ENCODE results near the gene GSG1L2.

DNA sequence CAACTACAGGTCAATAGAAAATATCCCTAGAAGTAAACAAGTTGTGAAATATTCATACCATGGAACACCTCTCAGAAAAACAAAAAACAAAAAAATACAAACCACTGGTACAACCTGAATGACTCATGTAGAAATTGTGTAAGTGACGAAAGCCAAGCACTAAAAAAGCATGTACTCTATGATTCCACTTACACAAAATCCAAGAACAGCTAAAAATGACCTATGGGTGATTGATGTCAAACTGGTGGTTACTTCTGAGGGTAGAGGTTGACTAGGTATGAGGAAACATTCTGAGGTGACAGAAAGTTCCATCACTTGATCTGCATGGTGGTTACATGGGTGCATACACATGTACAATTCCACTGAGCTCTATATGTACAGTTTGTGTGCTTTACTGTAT is 61.6 kb downstream of the GSG1L2 start:
- TF ChIP-seq YY1 (IDR thresholded peaks at IDR 0.05; ENCODE audit: extremely low read depth, insufficient replicate concordance, low read depth, low read length) (no peak), EZH2phosphoT487 (IDR thresholded peaks at IDR 0.05; ENCODE audit: borderline replicate concordance) (no peak), TCF7L2 (IDR thresholded peaks at IDR 0.05; ENCODE audit: borderline replicate concordance, extremely low read depth, insufficient read depth, insufficient read length) (no peak), SIN3A (IDR thresholded peaks at IDR 0.05; ENCODE audit: low read depth) (no peak), EZH2 (IDR thresholded peaks at IDR 0.05) (no peak), RAD21 (IDR thresholded peaks at IDR 0.05; ENCODE audit: low read depth) (no peak), POLR2AphosphoS5 (IDR thresholded peaks at IDR 0.05; ENCODE audit: low read depth, low read length) (no peak), FOSL1 (IDR thresholded peaks at IDR 0.05; ENCODE audit: low read depth) (no peak), EGR1 (IDR thresholded peaks at IDR 0.05; ENCODE audit: low read depth) (no peak), CEBPB (IDR thresholded peaks at IDR 0.05; ENCODE audit: low read depth) (no peak), POLR2A (IDR thresholded peaks at IDR 0.05; ENCODE audit: borderline replicate concordance, extremely low read depth, insufficient read depth, insufficient read length) (no peak), JUND (IDR thresholded peaks at IDR 0.05) (no peak)
- TF ChIP-seq, protein P1, sequence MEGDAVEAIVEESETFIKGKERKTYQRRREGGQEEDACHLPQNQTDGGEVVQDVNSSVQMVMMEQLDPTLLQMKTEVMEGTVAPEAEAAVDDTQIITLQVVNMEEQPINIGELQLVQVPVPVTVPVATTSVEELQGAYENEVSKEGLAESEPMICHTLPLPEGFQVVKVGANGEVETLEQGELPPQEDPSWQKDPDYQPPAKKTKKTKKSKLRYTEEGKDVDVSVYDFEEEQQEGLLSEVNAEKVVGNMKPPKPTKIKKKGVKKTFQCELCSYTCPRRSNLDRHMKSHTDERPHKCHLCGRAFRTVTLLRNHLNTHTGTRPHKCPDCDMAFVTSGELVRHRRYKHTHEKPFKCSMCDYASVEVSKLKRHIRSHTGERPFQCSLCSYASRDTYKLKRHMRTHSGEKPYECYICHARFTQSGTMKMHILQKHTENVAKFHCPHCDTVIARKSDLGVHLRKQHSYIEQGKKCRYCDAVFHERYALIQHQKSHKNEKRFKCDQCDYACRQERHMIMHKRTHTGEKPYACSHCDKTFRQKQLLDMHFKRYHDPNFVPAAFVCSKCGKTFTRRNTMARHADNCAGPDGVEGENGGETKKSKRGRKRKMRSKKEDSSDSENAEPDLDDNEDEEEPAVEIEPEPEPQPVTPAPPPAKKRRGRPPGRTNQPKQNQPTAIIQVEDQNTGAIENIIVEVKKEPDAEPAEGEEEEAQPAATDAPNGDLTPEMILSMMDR (IDR thresholded peaks at IDR 0.05 in 2 of 3, conservative IDR thresholded peaks at IDR 0.05 in 1 of 3; ENCODE audit: borderline replicate concordance in 1 of 3, insufficient read depth in 1 of 3, low read depth in 2 of 3, low read length in 2 of 3): no peak
- TF ChIP-seq, protein P2, sequence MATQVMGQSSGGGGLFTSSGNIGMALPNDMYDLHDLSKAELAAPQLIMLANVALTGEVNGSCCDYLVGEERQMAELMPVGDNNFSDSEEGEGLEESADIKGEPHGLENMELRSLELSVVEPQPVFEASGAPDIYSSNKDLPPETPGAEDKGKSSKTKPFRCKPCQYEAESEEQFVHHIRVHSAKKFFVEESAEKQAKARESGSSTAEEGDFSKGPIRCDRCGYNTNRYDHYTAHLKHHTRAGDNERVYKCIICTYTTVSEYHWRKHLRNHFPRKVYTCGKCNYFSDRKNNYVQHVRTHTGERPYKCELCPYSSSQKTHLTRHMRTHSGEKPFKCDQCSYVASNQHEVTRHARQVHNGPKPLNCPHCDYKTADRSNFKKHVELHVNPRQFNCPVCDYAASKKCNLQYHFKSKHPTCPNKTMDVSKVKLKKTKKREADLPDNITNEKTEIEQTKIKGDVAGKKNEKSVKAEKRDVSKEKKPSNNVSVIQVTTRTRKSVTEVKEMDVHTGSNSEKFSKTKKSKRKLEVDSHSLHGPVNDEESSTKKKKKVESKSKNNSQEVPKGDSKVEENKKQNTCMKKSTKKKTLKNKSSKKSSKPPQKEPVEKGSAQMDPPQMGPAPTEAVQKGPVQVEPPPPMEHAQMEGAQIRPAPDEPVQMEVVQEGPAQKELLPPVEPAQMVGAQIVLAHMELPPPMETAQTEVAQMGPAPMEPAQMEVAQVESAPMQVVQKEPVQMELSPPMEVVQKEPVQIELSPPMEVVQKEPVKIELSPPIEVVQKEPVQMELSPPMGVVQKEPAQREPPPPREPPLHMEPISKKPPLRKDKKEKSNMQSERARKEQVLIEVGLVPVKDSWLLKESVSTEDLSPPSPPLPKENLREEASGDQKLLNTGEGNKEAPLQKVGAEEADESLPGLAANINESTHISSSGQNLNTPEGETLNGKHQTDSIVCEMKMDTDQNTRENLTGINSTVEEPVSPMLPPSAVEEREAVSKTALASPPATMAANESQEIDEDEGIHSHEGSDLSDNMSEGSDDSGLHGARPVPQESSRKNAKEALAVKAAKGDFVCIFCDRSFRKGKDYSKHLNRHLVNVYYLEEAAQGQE (IDR thresholded peaks at IDR 0.05; ENCODE audit: low read depth): no peak
